T-helper 1 cell treated with Interleukin-12 subunit alpha and Interleukin-12 subunit beta and Interleukin-4 antibody, amounts not matched to agents 30 μg/mL and 1 μg/mL, for 36 hours (primary cell): Measurements from ENCODE around the gene CLTCL1.

ENCODE experiments used
- H3K27ac Mint-ChIP-seq: one replicate; pipeline ENCODE4 v1.8.0; 2021; ENCODE audit warnings: mild to moderate bottlenecking, mixed read lengths
- H3K27me3 Mint-ChIP-seq: one replicate; pipeline ENCODE4 v1.8.0; 2021; ENCODE audit warnings: low read depth, mixed read lengths
- H3K36me3 Mint-ChIP-seq: one replicate; pipeline ENCODE4 v1.8.0; 2021; ENCODE audit warnings: low read depth, mixed read lengths
- H3K4me1 Mint-ChIP-seq: one replicate; pipeline ENCODE4 v1.8.0; 2021; ENCODE audit warnings: low read depth, mixed read lengths
- H3K4me3 Mint-ChIP-seq: one replicate; pipeline ENCODE4 v1.8.0; 2021; ENCODE audit warnings: mild to moderate bottlenecking, moderate library complexity, mixed read lengths
- H3K9me3 Mint-ChIP-seq: one replicate; pipeline ENCODE4 v1.8.0; 2021; ENCODE audit warnings: mixed read lengths

The CLTCL1 gene

GRCh38 chr22:19132693-19133400, 158.7 kb downstream of the CLTCL1 start:
- Mint-ChIP-seq H3K4me1 (no peaks in the 10 kb centered on the region), H3K4me3 (no peak overlapping the region), H3K27me3 (no peaks in the 10 kb centered on the region), H3K36me3 (peaks cover 22% of the 10 kb centered on the region), H3K27ac (no peak overlapping the region), H3K9me3 (no peaks in the 10 kb centered on the region)

GRCh38 chr22:19132153-19132552, 159.4 kb downstream of the CLTCL1 start:
- Mint-ChIP-seq H3K4me3 (no peak overlapping the region), H3K36me3 (peaks cover 19% of the 10 kb centered on the region), H3K27me3 (no peaks in the 10 kb centered on the region), H3K4me1 (no peaks in the 10 kb centered on the region), H3K9me3 (no peaks in the 10 kb centered on the region), H3K27ac (no peak overlapping the region)

DNA sequence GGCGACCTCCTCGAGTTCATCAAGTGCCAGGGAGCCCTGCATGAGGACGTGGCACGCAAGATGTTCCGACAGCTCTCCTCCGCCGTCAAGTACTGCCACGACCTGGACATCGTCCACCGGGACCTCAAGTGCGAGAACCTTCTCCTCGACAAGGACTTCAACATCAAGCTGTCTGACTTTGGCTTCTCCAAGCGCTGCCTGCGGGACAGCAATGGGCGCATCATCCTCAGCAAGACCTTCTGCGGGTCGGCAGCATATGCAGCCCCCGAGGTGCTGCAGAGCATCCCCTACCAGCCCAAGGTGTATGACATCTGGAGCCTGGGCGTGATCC, 159.9 kb downstream of the CLTCL1 start:
- H3K4me1 Mint-ChIP-seq = no peaks in the 10 kb centered on the region
- H3K36me3 Mint-ChIP-seq = peaks cover 16% of the 10 kb centered on the region
- H3K27ac Mint-ChIP-seq = no peak overlapping the region
- H3K27me3 Mint-ChIP-seq = no peaks in the 10 kb centered on the region
- H3K9me3 Mint-ChIP-seq = no peaks in the 10 kb centered on the region
- no peak overlapping the region for H3K4me3 Mint-ChIP-seq

DNA sequence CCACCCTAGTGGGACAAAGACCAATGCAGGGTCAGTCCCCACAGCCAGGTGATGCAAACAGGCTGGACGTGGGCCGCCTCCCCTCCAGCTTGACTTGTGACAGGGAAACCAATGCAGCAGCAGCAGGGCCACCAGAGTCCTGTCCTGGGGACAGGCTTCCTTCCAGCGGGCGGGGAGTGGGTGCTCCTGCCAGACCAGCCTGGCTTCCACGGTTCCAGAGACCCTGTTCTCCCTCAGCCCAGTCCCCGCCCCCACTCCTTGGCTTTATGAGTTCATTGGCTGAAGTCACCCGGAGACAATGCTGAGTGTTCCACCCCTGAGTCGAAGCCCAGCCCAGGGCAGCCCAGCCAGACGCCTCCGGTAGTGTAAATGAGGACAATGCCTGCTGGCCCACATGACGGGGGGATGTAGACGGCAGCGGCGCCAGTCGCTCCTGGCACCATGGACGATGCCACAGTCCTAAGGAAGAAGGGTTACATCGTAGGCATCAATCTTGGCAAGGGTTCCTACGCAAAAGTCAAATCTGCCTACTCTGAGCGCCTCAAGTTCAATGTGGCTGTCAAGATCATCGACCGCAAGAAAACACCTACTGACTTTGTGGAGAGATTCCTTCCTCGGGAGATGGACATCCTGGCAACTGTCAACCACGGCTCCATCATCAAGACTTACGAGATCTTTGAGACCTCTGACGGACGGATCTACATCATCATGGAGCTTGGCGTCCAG, 160.4 kb downstream of the CLTCL1 start, which contains the start of gene TSSK2:
TSSK2 (plus strand) TSS at position 350 of the 726 bp plus-strand sequence; CDS start at position 442, 92 bp downstream.
- no peaks in the 10 kb centered on the region for H3K4me1 Mint-ChIP-seq
- H3K36me3 Mint-ChIP-seq = peaks cover 12% of the 10 kb centered on the region
- no peak within 1 kb of the TSS for H3K27ac Mint-ChIP-seq
- H3K4me3 Mint-ChIP-seq = no peak within 1 kb of the TSS
- no peaks in the 10 kb centered on the region for H3K9me3 Mint-ChIP-seq
- no peaks in the 10 kb centered on the region for H3K27me3 Mint-ChIP-seq

DNA sequence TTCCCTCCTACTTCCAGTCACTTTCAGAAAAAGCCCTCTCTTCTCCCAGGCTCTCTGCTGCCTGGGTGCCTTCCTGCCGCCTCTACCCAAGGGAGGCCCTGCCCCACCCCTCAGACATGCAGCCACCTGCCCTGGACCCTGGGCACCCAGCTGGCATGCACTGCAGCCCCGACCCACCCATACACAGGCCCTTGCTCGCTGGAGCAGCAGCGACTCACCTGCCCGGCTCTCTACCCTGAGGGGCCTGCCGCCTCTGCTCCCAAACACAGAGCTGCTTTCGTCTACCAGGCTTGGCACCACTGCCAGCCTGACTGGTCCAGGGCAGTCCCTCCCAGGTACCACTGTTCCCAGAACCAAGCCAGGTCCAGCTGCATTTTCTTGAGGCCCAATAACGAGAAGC, 161.6 kb downstream of the CLTCL1 start:
- no peak overlapping the region for H3K27ac Mint-ChIP-seq
- no peak overlapping the region for H3K4me3 Mint-ChIP-seq
- H3K27me3 Mint-ChIP-seq = no peaks in the 10 kb centered on the region
- H3K4me1 Mint-ChIP-seq = no peaks in the 10 kb centered on the region
- no peaks in the 10 kb centered on the region for H3K9me3 Mint-ChIP-seq
- H3K36me3 Mint-ChIP-seq = peaks cover 3% of the 10 kb centered on the region
